HCT116 (cell line): ENCODE results near the gene MCAM. TPM values are rescaled to one million over a fixed set of nuclear protein-coding genes. Genes with fewer than 3 reads are reported as not detected.

Experiments used
- ATAC-seq: fragments of 200-7000 bp; cut with Tn5 transposase; 2 replicates; pipeline ENCODE4 v1.9.1; 2020; ENCODE audit warnings: mild to moderate bottlenecking, moderate library complexity
- BruUV-seq: library from RNA; stranded (reverse); fragments of 400-500 nt; replicated peaks from 2 replicates; lab custom pipeline; 2021; lab: Mats Ljungman, UMichigan
- CTCF ChIA-PET: fragments of 300-600 bp; sonication (Branson Sonifier 250); formaldehyde crosslinking; loops from one replicate; lab custom pipeline; 2021; ENCODE audit warnings: antibody characterized with exemption; lab: Charles Lee
- POLR2A ChIA-PET: fragments of 300-600, 350-600 bp; sonication (Branson Sonifier 250); formaldehyde crosslinking; loops from one replicate; lab custom pipeline; 2021; ENCODE audit warnings: antibody characterized with exemption; lab: Charles Lee
- RAD21 ChIA-PET, 2 experiments: fragments of 300-600 bp; sonication (Branson Sonifier 250); formaldehyde crosslinking; loops; one replicate each; lab custom pipeline; 2023; ENCODE audit warnings: low total read pairs in 2 of 2; ENCODE audit not compliant: uncharacterized antibody in 2 of 2, unreplicated experiment in 2 of 2, low non-redundant PET in 1 of 2; lab: Charles Lee
- DNase-seq: peaks from one replicate; pipeline ENCODE4 v3.0.0-alpha.2; 2010; ENCODE audit warnings: low read depth, low spot score
- H2AFZ ChIP-seq: fragments of 200-600 bp; shearing (Covaris generic), sonication (generic); 2 replicates; pipeline ENCODE4 v1.6.1; 2017; ENCODE audit warnings: low read depth, mixed run types, mixed read lengths, antibody characterized with exemption, low read length; ENCODE audit not compliant: poor library complexity, severe bottlenecking
- H3K27ac ChIP-seq: 2 replicates; pipeline ENCODE4 v1.5.1; 2012; ENCODE audit warnings: low read depth, low read length
- H3K27me3 ChIP-seq: fragments of 200-600 bp; sonication (generic); 2 replicates; pipeline ENCODE4 v1.6.1; 2016; ENCODE audit warnings: mixed run types, low read length, mixed read lengths; ENCODE audit not compliant: insufficient read depth
- H3K36me3 ChIP-seq, 2 experiments: fragments of 200-500 bp in 1 of 2; fragments of 200-600 bp in 1 of 2; sonication (Bioruptor generic) in 1 of 2; sonication (generic) in 1 of 2; 2 replicates each; pipeline versions ENCODE4 v1.5.1 to v1.6.1; 2014 to 2016; ENCODE audit warnings: low read length in 2 of 2, inconsistent platforms in 1 of 2, mixed read lengths in 1 of 2, mixed run types in 1 of 2; ENCODE audit not compliant: insufficient read depth in 2 of 2, control insufficient read depth in 1 of 2
- H3K4me1 ChIP-seq, 2 experiments: fragments of 200-600 bp in 1 of 2; sonication (generic) in 1 of 2; 2 replicates each; pipeline versions ENCODE4 v1.5.1 to v1.6.1; 2012 to 2017; ENCODE audit warnings: low read length in 2 of 2, inconsistent platforms in 1 of 2, mild to moderate bottlenecking in 1 of 2, mixed read lengths in 1 of 2, mixed run types in 1 of 2, moderate library complexity in 1 of 2; ENCODE audit not compliant: insufficient read depth in 2 of 2, control insufficient read depth in 1 of 2
- H3K4me2 ChIP-seq: fragments of 200-600 bp; sonication (generic); 2 replicates; pipeline ENCODE4 v1.6.1; 2017; ENCODE audit warnings: mixed run types, low read length, mixed read lengths
- H3K4me3 ChIP-seq, 2 experiments: fragments of 200-600 bp in 1 of 2; sonication (generic) in 1 of 2; replicated peaks in 1 of 2; 2 replicates each; pipeline ENCODE4 v1.5.1; 2011 to 2016; ENCODE audit warnings: low read length in 2 of 2, control low read depth in 1 of 2, low read depth in 1 of 2, mild to moderate bottlenecking in 1 of 2, mixed read lengths in 1 of 2, mixed run types in 1 of 2
- H3K79me2 ChIP-seq: fragments of 200-600 bp; sonication (generic); 2 replicates; pipeline ENCODE4 v1.6.1; 2017; ENCODE audit warnings: mild to moderate bottlenecking, mixed run types, low read length, moderate library complexity, mixed read lengths; ENCODE audit not compliant: insufficient read depth
- H3K9ac ChIP-seq: fragments of 200-600 bp; sonication (generic); 2 replicates; pipeline ENCODE4 v1.6.1; 2016; ENCODE audit warnings: low read length, mixed read lengths
- H3K9me2 ChIP-seq: fragments of 200-600 bp; sonication (generic), shearing (Covaris generic); 2 replicates; pipeline ENCODE4 v1.6.1; 2017; ENCODE audit warnings: mixed run types, mild to moderate bottlenecking, moderate library complexity; ENCODE audit not compliant: insufficient read depth
- H3K9me3 ChIP-seq, 2 experiments: fragments of 200-500 bp in 1 of 2; fragments of 200-600 bp in 1 of 2; sonication (Bioruptor generic) in 1 of 2; sonication (generic) in 1 of 2; 2 replicates each; pipeline ENCODE4 v1.6.1; 2014 to 2017; ENCODE audit warnings: low read length in 2 of 2, mixed read lengths in 2 of 2, inconsistent platforms in 1 of 2, low read depth in 1 of 2, mild to moderate bottlenecking in 1 of 2, mixed run types in 1 of 2, moderate library complexity in 1 of 2; ENCODE audit not compliant: control insufficient read depth in 1 of 2, insufficient read depth in 1 of 2
- H4K20me1 ChIP-seq: fragments of 200-600 bp; sonication (generic), shearing (Covaris generic); 2 replicates; pipeline ENCODE4 v1.6.1; 2017; ENCODE audit warnings: mixed run types, mild to moderate bottlenecking, moderate library complexity; ENCODE audit not compliant: insufficient read depth
- CBX3 ChIP-seq: IDR thresholded peaks from 2 replicates; pipeline ENCODE4 v1.6.1; 2012; ENCODE audit warnings: low read depth
- EGR1 ChIP-seq: IDR thresholded peaks from 2 replicates; pipeline ENCODE4 v1.6.1; 2012; ENCODE audit warnings: low read depth
- ELF1 ChIP-seq: IDR thresholded peaks from 2 replicates; pipeline ENCODE4 v1.6.1; 2012; ENCODE audit warnings: low read depth, borderline replicate concordance
- EZH2phosphoT487 ChIP-seq: fragments of 200-600 bp; IDR thresholded peaks from 2 replicates; pipeline ENCODE4 v1.6.1; 2018; ENCODE audit warnings: antibody characterized with exemption, borderline replicate concordance
- FOSL1 ChIP-seq: IDR thresholded peaks from 2 replicates; pipeline ENCODE4 v1.6.1; 2012; ENCODE audit warnings: low read depth
- JUND ChIP-seq: IDR thresholded peaks from 2 replicates; pipeline ENCODE4 v1.6.1; 2012
- POLR2AphosphoS5 ChIP-seq: IDR thresholded peaks from 2 replicates; pipeline ENCODE4 v1.6.1; 2011; ENCODE audit warnings: mild to moderate bottlenecking, low read depth, low read length, moderate library complexity
- RAD21 ChIP-seq: IDR thresholded peaks from 2 replicates; pipeline ENCODE4 v1.6.1; 2012; ENCODE audit warnings: low read depth, mild to moderate bottlenecking
- SIN3A ChIP-seq: IDR thresholded peaks from 2 replicates; pipeline ENCODE4 v1.6.1; 2012; ENCODE audit warnings: low read depth
- SP1 ChIP-seq: IDR thresholded peaks from 2 replicates; pipeline ENCODE4 v1.6.1; 2012; ENCODE audit warnings: low read depth
- SRF ChIP-seq: IDR thresholded peaks from 2 replicates; pipeline ENCODE4 v1.6.1; 2012; ENCODE audit warnings: low read depth
- TCF7L2 ChIP-seq: IDR thresholded peaks from 2 replicates; pipeline ENCODE4 v1.7.0; 2011; ENCODE audit warnings: borderline replicate concordance, inconsistent platforms; ENCODE audit not compliant: insufficient read depth, insufficient read length; ENCODE audit errors: extremely low read depth
- YY1 ChIP-seq: IDR thresholded peaks from 2 replicates; pipeline ENCODE4 v1.6.1; 2011; ENCODE audit warnings: low read length, low read depth, moderate library complexity, mild to moderate bottlenecking; ENCODE audit not compliant: insufficient replicate concordance; ENCODE audit errors: extremely low read depth
- ZFX ChIP-seq: fragments of 450-650 bp; IDR thresholded peaks from 2 replicates; pipeline ENCODE4 v1.6.1; 2017
- ZNF274 ChIP-seq: fragments of 200-500 bp; sonication (Bioruptor generic); IDR thresholded peaks from 2 replicates; pipeline ENCODE4 v1.6.1; 2014; ENCODE audit warnings: mild to moderate bottlenecking, low read depth, low read length, inconsistent platforms
- intact Hi-C: fragments of 100-400 bp; cut with micrococcal nuclease; formaldehyde crosslinking; loops from 2 replicates; pipeline ENCODE4 v1.10.0; 2022
- total RNA-seq: library from RNA; stranded (reverse); gene quantifications from one replicate; pipeline ENCODE4 v1.2.1, GENCODE V29; 2021; ENCODE audit not compliant: unreplicated experiment
- TF ChIP-seq, protein P1 (sequence below), 3 experiments: fragments of 200-600 bp in 1 of 3; sonication (generic) in 1 of 3; IDR thresholded peaks in 2 of 3; conservative IDR thresholded peaks in 1 of 3; 2 replicates each; pipeline ENCODE4 v1.5.1; 2012 to 2017; ENCODE audit warnings: low read depth in 2 of 3, low read length in 2 of 3, antibody characterized with exemption in 1 of 3, borderline replicate concordance in 1 of 3, control low read depth in 1 of 3, mild to moderate bottlenecking in 1 of 3, mixed read lengths in 1 of 3, mixed run types in 1 of 3, moderate library complexity in 1 of 3; ENCODE audit not compliant: insufficient read depth in 1 of 3
- TF ChIP-seq, protein P2 (sequence below): IDR thresholded peaks from 2 replicates; pipeline ENCODE4 v1.6.1; 2011; ENCODE audit warnings: mild to moderate bottlenecking, low read length, moderate library complexity; ENCODE audit not compliant: insufficient replicate concordance; ENCODE audit errors: extremely low read depth
- TF ChIP-seq, protein P3 (sequence below): IDR thresholded peaks from 2 replicates; pipeline ENCODE4 v1.6.1; 2012; ENCODE audit warnings: low read depth
- TF ChIP-seq, protein P4 (sequence below): IDR thresholded peaks from 2 replicates; pipeline ENCODE4 v1.6.1; 2012

MCAM gene
- total RNA-seq, 1 experiment from 2014 or later: 17.4 TPM

DNA sequence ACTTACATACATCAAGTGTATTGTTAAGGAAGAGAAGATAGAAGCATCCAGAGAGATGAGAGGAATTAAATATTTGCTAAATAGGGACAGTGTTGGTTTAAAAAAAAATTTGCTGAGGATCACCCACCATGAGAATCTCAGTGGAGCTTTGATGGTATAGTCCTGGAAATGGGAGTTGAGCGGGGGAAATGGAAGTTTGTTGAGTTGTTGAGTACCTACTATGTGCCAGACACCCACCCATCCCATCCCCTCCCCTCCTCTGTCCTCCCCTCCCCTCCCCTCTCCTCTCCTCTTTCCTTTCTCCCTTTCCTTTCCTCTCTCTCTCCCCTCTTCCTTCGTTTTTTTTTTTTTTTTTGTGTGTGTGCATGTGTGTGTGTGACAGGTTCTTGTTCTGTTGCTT lies 34.3 kb upstream of the MCAM start:
- TF ChIP-seq POLR2AphosphoS5: no peak
- TF ChIP-seq ZFX: no peak
- TF ChIP-seq, protein P1, sequence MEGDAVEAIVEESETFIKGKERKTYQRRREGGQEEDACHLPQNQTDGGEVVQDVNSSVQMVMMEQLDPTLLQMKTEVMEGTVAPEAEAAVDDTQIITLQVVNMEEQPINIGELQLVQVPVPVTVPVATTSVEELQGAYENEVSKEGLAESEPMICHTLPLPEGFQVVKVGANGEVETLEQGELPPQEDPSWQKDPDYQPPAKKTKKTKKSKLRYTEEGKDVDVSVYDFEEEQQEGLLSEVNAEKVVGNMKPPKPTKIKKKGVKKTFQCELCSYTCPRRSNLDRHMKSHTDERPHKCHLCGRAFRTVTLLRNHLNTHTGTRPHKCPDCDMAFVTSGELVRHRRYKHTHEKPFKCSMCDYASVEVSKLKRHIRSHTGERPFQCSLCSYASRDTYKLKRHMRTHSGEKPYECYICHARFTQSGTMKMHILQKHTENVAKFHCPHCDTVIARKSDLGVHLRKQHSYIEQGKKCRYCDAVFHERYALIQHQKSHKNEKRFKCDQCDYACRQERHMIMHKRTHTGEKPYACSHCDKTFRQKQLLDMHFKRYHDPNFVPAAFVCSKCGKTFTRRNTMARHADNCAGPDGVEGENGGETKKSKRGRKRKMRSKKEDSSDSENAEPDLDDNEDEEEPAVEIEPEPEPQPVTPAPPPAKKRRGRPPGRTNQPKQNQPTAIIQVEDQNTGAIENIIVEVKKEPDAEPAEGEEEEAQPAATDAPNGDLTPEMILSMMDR (IDR thresholded peaks at IDR 0.05 in 2 of 3, conservative IDR thresholded peaks at IDR 0.05 in 1 of 3; ENCODE audit: borderline replicate concordance in 1 of 3, insufficient read depth in 1 of 3, low read depth in 2 of 3, low read length in 2 of 3): no peak
- no peak for TF ChIP-seq ELF1
- TF ChIP-seq SIN3A: no peak
- TF ChIP-seq, protein P2, sequence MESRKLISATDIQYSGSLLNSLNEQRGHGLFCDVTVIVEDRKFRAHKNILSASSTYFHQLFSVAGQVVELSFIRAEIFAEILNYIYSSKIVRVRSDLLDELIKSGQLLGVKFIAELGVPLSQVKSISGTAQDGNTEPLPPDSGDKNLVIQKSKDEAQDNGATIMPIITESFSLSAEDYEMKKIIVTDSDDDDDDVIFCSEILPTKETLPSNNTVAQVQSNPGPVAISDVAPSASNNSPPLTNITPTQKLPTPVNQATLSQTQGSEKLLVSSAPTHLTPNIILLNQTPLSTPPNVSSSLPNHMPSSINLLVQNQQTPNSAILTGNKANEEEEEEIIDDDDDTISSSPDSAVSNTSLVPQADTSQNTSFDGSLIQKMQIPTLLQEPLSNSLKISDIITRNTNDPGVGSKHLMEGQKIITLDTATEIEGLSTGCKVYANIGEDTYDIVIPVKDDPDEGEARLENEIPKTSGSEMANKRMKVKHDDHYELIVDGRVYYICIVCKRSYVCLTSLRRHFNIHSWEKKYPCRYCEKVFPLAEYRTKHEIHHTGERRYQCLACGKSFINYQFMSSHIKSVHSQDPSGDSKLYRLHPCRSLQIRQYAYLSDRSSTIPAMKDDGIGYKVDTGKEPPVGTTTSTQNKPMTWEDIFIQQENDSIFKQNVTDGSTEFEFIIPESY: no peak
- TF ChIP-seq EZH2phosphoT487: no peak
- TF ChIP-seq RAD21: no peak
- no peak for TF ChIP-seq FOSL1
- no peak for TF ChIP-seq CBX3
- no peak for TF ChIP-seq JUND
- TF ChIP-seq ZNF274: no peak
- TF ChIP-seq EGR1: no peak
- no peak for TF ChIP-seq TCF7L2
- no peak for TF ChIP-seq YY1
- no peak for TF ChIP-seq SP1
- TF ChIP-seq, protein P3, sequence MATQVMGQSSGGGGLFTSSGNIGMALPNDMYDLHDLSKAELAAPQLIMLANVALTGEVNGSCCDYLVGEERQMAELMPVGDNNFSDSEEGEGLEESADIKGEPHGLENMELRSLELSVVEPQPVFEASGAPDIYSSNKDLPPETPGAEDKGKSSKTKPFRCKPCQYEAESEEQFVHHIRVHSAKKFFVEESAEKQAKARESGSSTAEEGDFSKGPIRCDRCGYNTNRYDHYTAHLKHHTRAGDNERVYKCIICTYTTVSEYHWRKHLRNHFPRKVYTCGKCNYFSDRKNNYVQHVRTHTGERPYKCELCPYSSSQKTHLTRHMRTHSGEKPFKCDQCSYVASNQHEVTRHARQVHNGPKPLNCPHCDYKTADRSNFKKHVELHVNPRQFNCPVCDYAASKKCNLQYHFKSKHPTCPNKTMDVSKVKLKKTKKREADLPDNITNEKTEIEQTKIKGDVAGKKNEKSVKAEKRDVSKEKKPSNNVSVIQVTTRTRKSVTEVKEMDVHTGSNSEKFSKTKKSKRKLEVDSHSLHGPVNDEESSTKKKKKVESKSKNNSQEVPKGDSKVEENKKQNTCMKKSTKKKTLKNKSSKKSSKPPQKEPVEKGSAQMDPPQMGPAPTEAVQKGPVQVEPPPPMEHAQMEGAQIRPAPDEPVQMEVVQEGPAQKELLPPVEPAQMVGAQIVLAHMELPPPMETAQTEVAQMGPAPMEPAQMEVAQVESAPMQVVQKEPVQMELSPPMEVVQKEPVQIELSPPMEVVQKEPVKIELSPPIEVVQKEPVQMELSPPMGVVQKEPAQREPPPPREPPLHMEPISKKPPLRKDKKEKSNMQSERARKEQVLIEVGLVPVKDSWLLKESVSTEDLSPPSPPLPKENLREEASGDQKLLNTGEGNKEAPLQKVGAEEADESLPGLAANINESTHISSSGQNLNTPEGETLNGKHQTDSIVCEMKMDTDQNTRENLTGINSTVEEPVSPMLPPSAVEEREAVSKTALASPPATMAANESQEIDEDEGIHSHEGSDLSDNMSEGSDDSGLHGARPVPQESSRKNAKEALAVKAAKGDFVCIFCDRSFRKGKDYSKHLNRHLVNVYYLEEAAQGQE: no peak
- TF ChIP-seq, protein P4, sequence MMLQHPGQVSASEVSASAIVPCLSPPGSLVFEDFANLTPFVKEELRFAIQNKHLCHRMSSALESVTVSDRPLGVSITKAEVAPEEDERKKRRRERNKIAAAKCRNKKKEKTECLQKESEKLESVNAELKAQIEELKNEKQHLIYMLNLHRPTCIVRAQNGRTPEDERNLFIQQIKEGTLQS: no peak
- no peak for TF ChIP-seq SRF
- no peaks in the 10 kb centered on the region for H3K79me2 ChIP-seq
- no peaks in the 10 kb centered on the region for H3K27me3 ChIP-seq
- ChIA-PET POLR2A (no interaction called here), CTCF (no interaction called here), RAD21 (no interaction called here)
- BruUV-seq: no TSS peak
- no peak overlapping the region for H3K27ac ChIP-seq
- no peaks in the 10 kb centered on the region for H3K9me3 ChIP-seq
- H3K4me3 ChIP-seq: no peak overlapping the region
- H3K4me2 ChIP-seq: no peak overlapping the region
- DNase-seq (no peak), ATAC-seq (no peak)
- H3K4me1 ChIP-seq: peaks cover 4 to 8% of the 10 kb centered on the region in 2 experiments; a peak in 2 of 4 replicates
- no peaks in the 10 kb centered on the region for H3K9me2 ChIP-seq
- no peak overlapping the region for H3K9ac ChIP-seq
- no peaks in the 10 kb centered on the region for H4K20me1 ChIP-seq
- H2AFZ ChIP-seq: no peak overlapping the region
- H3K36me3 ChIP-seq: no peaks in the 10 kb centered on the region
- intact Hi-C loops: no loop called here
